NT2/D1 (cell line): Measurements from ENCODE around the gene EP400.

Experiments
- SUZ12 ChIP-seq: IDR thresholded peaks from 2 replicates; pipeline ENCODE4 v1.6.1; 2011; ENCODE audit not compliant: insufficient read length, insufficient read depth; ENCODE audit errors: extremely low read depth
- YY1 ChIP-seq: IDR thresholded peaks from 2 replicates; pipeline ENCODE4 v1.6.1; 2011; ENCODE audit not compliant: insufficient read length, insufficient read depth
- ZNF274 ChIP-seq: IDR thresholded peaks from 2 replicates; pipeline ENCODE4 v1.6.1; 2011; ENCODE audit warnings: mild to moderate bottlenecking, low read depth, low read length

GRCh38 chr12:132056951-132057350 is 107.2 kb downstream of the EP400 start:
- TF ChIP-seq ZNF274 (no peak), YY1 (no peak), SUZ12 (no peak)
